GM12892 (cell line): Measurements from ENCODE around the gene SLC28A1.

Experiments used
- POLR2A ChIP-seq: IDR thresholded peaks from 2 replicates; pipeline ENCODE4 v1.6.1; 2011; ENCODE audit warnings: low read depth, low read length, control low read depth
- POLR2AphosphoS5 ChIP-seq: IDR thresholded peaks from 2 replicates; pipeline ENCODE4 v1.6.1; 2011; ENCODE audit warnings: low read depth, low read length, control low read depth
- TAF1 ChIP-seq: IDR thresholded peaks from 2 replicates; pipeline ENCODE4 v1.6.1; 2011; ENCODE audit warnings: low read depth, mild to moderate bottlenecking, control low read depth, low read length, borderline replicate concordance

DNA sequence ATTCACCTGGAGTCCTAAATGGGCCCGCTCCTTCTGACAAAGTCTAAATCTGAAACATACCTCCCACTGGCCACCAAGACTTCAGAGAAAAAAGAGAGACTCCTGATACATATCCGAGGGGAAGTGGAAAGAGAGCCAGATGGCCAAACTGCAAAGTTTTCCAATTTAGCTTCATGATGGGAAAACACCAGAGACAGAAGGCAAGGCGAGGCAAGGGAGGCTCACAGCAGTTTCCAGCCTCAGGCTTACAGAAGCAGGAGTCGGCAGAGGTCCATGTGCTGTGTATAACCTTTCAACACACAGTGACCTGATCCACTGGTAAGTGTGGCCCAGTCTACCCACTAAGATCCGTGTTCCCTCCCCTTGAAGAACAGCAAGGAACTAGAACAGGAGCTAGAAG lies 67.3 kb downstream of the SLC28A1 start:
- TF ChIP-seq POLR2A (no peak), POLR2AphosphoS5 (no peak), TAF1 (no peak)
